Sigmoid colon (tissue), 7 donors: Measurements from ENCODE around the gene PMFBP1. TPM values are rescaled to one million over a fixed set of nuclear protein-coding genes. Genes with fewer than 3 reads are reported as not detected.

ENCODE experiments used
- DNase-seq: peaks from one replicate; pipeline ENCODE4 v3.0.0-alpha.2; 2019
- H3K27ac ChIP-seq, 4 donors: fragments of 200-600 bp; sonication (generic); one replicate each; pipeline ENCODE4 v1.5.1; 2016 to 2019; ENCODE audit warnings: mild to moderate bottlenecking in 1 of 4
- H3K27me3 ChIP-seq, 3 donors: fragments of 200-600 bp; sonication (generic); one replicate each; pipeline ENCODE4 v1.5.1; 2019; ENCODE audit warnings: mild to moderate bottlenecking in 1 of 3
- H3K36me3 ChIP-seq, 4 donors: fragments of 200-600 bp; sonication (generic); one replicate each; pipeline ENCODE4 v1.5.1; 2016 to 2019
- H3K4me1 ChIP-seq, 4 donors: fragments of 200-600 bp; sonication (generic); one replicate each; pipeline ENCODE4 v1.5.1; 2017 to 2019
- H3K4me3 ChIP-seq, 4 donors: fragments of 200-600 bp; sonication (generic); one replicate each; pipeline ENCODE4 v1.5.1; 2017 to 2019; ENCODE audit warnings: mild to moderate bottlenecking in 2 of 4, moderate library complexity in 1 of 4
- H3K9me3 ChIP-seq, 4 donors: fragments of 200-600 bp in 3 of 4; sonication (generic) in 3 of 4; one replicate each; pipeline versions ENCODE4 v1.5.1 to v1.6.1; 2013 to 2019
- EP300 ChIP-seq, 4 donors: sonication (generic); formaldehyde crosslinking; IDR thresholded peaks; one replicate each; pipeline ENCODE4 v1.6.1; 2017; ENCODE audit warnings: antibody characterized with exemption in 4 of 4
- POLR2A ChIP-seq, 2 donors: fragments of 450-650 bp; IDR thresholded peaks; one replicate each; pipeline ENCODE4 v1.6.1; 2016; ENCODE audit warnings: antibody characterized with exemption in 2 of 2, mild to moderate bottlenecking in 2 of 2, moderate library complexity in 2 of 2
- POLR2AphosphoS5 ChIP-seq, 4 donors: sonication (generic); formaldehyde crosslinking; IDR thresholded peaks; one replicate each; pipeline ENCODE4 v1.6.1; 2017; ENCODE audit warnings: antibody characterized with exemption in 4 of 4
- WGBS, 2 donors: extraction: QIAGEN DNeasy Blood & Tissue Kit; methylation state at CpG; one replicate each; pipeline ENCODE4 v1.1.7; 2013; 5-methylcytosine and 5-hydroxymethylcytosine counted together
- intact Hi-C: fragments of 100-400 bp; cut with DNase I; formaldehyde crosslinking; loops from one replicate; pipeline ENCODE4 v1.15.1; 2023
- polyA plus RNA-seq, 3 donors: library from polyadenylated mRNA; stranded (reverse); fragments of 200-250 nt; gene quantifications; one replicate each; pipeline ENCODE4 v1.2.3, GENCODE V29; 2013
- total RNA-seq, 4 donors: library from RNA; depleted of rRNA; stranded (reverse); fragments of >200 nt; gene quantifications; one replicate each; pipeline ENCODE4 v1.1.0, GENCODE V29; 2016
- TF ChIP-seq, protein P1 (sequence below), 4 experiments: fragments of 450-650 bp in 3 of 4; fragments of 200-600 bp in 1 of 4; IDR thresholded peaks; one replicate each; pipeline ENCODE4 v1.5.1; 2016 to 2019; ENCODE audit warnings: antibody characterized with exemption in 4 of 4, mild to moderate bottlenecking in 3 of 4, moderate library complexity in 2 of 4
- donor health status: healthy with polysubstance abuse.
- donor health status: Bipolar disorder and iron deficiency.
- donor health status: healthy.

PMFBP1 gene
- total and polyA plus RNA-seq, 7 donors = 0.33 to 2.5 (median 0.82) TPM; not detected in 3

DNA sequence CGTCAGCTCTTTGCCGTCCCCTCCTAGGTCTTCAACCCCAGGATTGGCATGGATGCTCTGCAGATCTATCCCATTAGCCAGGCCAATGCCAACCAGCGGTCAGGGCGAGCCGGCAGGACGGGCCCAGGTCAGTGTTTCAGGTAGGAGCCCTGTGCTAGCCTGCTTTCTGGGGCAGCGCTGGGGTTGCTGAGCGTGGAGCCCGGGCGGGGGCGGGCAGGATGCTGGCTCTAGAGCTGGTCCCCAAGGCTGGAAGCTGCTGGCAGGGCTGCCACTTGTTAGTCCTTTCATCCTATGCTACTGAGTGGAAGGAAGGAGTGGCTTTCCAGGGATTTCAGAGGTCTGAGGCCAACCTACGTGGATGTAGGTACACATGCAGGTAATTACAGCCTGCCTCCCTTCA lies 66.0 kb downstream of the PMFBP1 start:
- Histone ChIP-seq H3K27ac (no peak overlapping the region), H3K9me3 (no peaks in the 10 kb centered on the region), H3K36me3 (peaks cover 89 to 100% (median 99%) of the 10 kb centered on the region in 4 donors), H3K27me3 (no peaks in the 10 kb centered on the region), H3K4me1 (no peaks in the 10 kb centered on the region), H3K4me3 (no peak overlapping the region)
- DNase-seq = no peak
- WGBS, 2 donors = 96 to 97% methylated on average over 12 of the region's 12 CpGs
- TF ChIP-seq, protein P1, sequence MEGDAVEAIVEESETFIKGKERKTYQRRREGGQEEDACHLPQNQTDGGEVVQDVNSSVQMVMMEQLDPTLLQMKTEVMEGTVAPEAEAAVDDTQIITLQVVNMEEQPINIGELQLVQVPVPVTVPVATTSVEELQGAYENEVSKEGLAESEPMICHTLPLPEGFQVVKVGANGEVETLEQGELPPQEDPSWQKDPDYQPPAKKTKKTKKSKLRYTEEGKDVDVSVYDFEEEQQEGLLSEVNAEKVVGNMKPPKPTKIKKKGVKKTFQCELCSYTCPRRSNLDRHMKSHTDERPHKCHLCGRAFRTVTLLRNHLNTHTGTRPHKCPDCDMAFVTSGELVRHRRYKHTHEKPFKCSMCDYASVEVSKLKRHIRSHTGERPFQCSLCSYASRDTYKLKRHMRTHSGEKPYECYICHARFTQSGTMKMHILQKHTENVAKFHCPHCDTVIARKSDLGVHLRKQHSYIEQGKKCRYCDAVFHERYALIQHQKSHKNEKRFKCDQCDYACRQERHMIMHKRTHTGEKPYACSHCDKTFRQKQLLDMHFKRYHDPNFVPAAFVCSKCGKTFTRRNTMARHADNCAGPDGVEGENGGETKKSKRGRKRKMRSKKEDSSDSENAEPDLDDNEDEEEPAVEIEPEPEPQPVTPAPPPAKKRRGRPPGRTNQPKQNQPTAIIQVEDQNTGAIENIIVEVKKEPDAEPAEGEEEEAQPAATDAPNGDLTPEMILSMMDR (IDR thresholded peaks at IDR 0.05) = no peak
- TF ChIP-seq POLR2A (IDR thresholded peaks at IDR 0.05) (no peak), EP300 (IDR thresholded peaks at IDR 0.05) (no peak), POLR2AphosphoS5 (IDR thresholded peaks at IDR 0.05) (no peak)
- intact Hi-C loops = no loop called here

DNA sequence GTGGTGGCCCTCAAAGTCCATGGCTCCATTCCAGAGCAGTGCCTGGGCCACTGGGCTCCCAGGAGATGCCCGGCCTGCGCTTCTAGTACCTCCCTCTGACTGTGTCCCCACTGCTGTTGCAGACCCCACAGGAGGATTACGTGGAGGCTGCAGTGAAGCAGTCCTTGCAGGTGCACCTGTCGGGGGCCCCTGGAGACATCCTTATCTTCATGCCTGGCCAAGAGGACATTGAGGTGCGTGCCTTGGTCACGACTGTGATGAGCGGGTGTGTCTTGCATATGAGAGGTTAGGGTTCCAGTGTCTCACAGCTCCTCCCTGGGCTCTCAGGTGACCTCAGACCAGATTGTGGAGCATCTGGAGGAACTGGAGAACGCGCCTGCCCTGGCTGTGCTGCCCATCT lies 67.0 kb downstream of the PMFBP1 start:
- DNase-seq = no peak
- Histone ChIP-seq H3K27me3 (no peaks in the 10 kb centered on the region), H3K4me1 (no peaks in the 10 kb centered on the region), H3K9me3 (no peaks in the 10 kb centered on the region), H3K36me3 (peaks cover 89 to 100% (median 99%) of the 10 kb centered on the region in 4 donors), H3K4me3 (no peak overlapping the region), H3K27ac (no peak overlapping the region)
- intact Hi-C loops = no loop called here
- TF ChIP-seq, protein P1 (IDR thresholded peaks at IDR 0.05) = no peak
- TF ChIP-seq POLR2AphosphoS5 (IDR thresholded peaks at IDR 0.05) = no peak
- no peak for TF ChIP-seq EP300 (IDR thresholded peaks at IDR 0.05)
- no peak for TF ChIP-seq POLR2A (IDR thresholded peaks at IDR 0.05)
- 89 to 96% methylated on average over 9 of the region's 9 CpGs for WGBS, 2 donors

DNA sequence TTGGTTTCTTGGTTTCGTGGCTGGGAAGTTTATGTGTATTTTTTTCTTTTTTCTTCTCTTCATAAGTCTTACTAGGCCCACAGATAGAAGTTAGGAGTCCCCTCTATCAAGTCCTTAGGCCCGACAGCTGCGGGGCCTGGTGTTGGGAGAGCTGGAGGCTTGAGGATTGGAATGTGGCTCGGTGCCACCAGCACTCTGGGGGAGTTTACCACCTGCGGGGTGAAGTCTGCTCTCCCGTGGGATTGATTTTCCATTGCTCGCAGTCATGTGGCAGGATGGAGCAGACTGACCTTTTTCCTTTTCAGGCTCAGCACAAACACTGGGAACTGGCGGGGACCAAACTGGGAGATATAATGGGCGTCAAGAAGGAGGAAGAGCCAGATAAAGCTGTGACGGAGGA lies 70.8 kb downstream of the PMFBP1 start:
- DNase-seq = no peak
- Histone ChIP-seq H3K27me3 (no peaks in the 10 kb centered on the region), H3K27ac (no peak overlapping the region), H3K9me3 (no peaks in the 10 kb centered on the region), H3K4me1 (no peaks in the 10 kb centered on the region), H3K36me3 (peaks cover 77 to 100% (median 93%) of the 10 kb centered on the region in 4 donors), H3K4me3 (no peak overlapping the region)
- intact Hi-C loops = no loop called here
- TF ChIP-seq, protein P1 (IDR thresholded peaks at IDR 0.05) = no peak
- WGBS, 2 donors = 92 to 94% methylated on average over 10 of the region's 10 CpGs

DNA sequence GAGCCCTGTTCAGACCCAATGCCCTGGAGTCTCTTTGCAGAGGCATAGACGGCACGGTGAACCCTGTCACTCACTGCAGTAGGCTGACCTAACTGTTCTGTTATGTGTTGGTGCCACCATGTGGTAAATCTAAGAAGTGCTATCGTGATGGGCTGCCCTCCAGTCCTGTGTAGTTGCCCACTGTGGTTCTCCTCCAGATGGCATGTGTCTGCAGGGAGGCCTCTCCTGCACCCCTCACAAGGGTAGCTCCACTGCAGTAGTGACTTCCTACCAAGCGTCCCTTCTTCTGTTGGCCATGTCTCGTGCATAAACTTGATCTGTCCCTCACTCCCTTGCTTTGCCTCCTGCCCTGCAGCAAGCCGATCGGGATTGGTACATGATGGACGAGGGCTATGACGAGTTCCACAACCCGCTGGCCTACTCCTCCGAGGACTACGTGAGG lies 72.6 kb downstream of the PMFBP1 start:
- no peaks in the 10 kb centered on the region for H3K9me3 ChIP-seq
- no peak for TF ChIP-seq POLR2A (IDR thresholded peaks at IDR 0.05)
- TF ChIP-seq, protein P1 (IDR thresholded peaks at IDR 0.05) = peak in 2 of 4 experiments; percentile 15 to 33
- TF ChIP-seq EP300 (IDR thresholded peaks at IDR 0.05) = no peak
- no peak for TF ChIP-seq POLR2AphosphoS5 (IDR thresholded peaks at IDR 0.05)
- intact Hi-C loops = loop anchor here (10.0 kb wide), 1 partner anchor 375 kb away; the partner anchor contains the start of gene PHLPP2
- no peak overlapping the region for H3K27ac ChIP-seq
- no peaks in the 10 kb centered on the region for H3K27me3 ChIP-seq
- H3K36me3 ChIP-seq = peaks cover 59 to 84% (median 78%) of the 10 kb centered on the region in 4 donors
- H3K4me1 ChIP-seq = peaks cover 0 to 16% (median 14%) of the 10 kb centered on the region in 4 donors
- no peak overlapping the region for H3K4me3 ChIP-seq
- WGBS, 2 donors = 70 to 73% methylated on average over 12 of the region's 12 CpGs
- DNase-seq = no peak

DNA sequence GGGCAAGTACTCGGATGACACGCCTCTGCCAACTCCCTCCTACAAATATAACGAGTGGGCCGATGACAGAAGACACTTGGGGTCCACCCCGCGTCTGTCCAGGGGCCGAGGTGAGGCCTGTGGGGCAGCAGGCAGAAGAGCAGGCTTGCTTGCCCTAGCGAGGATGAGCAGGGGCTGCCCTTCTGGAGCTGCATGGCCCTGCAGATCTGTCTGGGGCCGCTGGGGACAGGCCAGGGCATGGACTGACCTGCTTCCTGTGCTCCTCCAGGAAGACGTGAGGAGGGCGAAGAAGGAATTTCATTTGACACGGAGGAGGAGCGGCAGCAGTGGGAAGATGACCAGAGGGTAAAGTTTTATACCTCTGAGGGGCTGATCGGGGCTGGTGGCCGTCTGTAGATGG lies 73.0 kb downstream of the PMFBP1 start:
- H3K9me3 ChIP-seq = no peaks in the 10 kb centered on the region
- peaks cover 0 to 19% (median 18%) of the 10 kb centered on the region in 4 donors for H3K4me1 ChIP-seq
- no peak overlapping the region for H3K4me3 ChIP-seq
- DNase-seq = no peak
- TF ChIP-seq POLR2A (IDR thresholded peaks at IDR 0.05) = no peak
- no peak for TF ChIP-seq EP300 (IDR thresholded peaks at IDR 0.05)
- TF ChIP-seq, protein P1 (IDR thresholded peaks at IDR 0.05) = no peak
- TF ChIP-seq POLR2AphosphoS5 (IDR thresholded peaks at IDR 0.05) = no peak
- no peak overlapping the region for H3K27ac ChIP-seq
- intact Hi-C loops = loop anchor here (10.0 kb wide), 1 partner anchor 374 kb away; the partner anchor contains the start of gene PHLPP2
- 85 to 88% methylated on average over 15 of the region's 15 CpGs for WGBS, 2 donors
- H3K27me3 ChIP-seq = no peaks in the 10 kb centered on the region
- peaks cover 55 to 80% (median 73%) of the 10 kb centered on the region in 4 donors for H3K36me3 ChIP-seq
